COLO829 (cell line): ENCODE results near the gene SMU1.
"Not testable (repeated sequence)": the region's sequence is repeated elsewhere in the genome, so short reads cannot be mapped to it uniquely, and the experiment has no call there.

ENCODE experiments used
- DNase-seq: peaks from one replicate; pipeline ENCODE4 v3.0.0; 2012; ENCODE audit warnings: low spot score

The SMU1 gene

DNA sequence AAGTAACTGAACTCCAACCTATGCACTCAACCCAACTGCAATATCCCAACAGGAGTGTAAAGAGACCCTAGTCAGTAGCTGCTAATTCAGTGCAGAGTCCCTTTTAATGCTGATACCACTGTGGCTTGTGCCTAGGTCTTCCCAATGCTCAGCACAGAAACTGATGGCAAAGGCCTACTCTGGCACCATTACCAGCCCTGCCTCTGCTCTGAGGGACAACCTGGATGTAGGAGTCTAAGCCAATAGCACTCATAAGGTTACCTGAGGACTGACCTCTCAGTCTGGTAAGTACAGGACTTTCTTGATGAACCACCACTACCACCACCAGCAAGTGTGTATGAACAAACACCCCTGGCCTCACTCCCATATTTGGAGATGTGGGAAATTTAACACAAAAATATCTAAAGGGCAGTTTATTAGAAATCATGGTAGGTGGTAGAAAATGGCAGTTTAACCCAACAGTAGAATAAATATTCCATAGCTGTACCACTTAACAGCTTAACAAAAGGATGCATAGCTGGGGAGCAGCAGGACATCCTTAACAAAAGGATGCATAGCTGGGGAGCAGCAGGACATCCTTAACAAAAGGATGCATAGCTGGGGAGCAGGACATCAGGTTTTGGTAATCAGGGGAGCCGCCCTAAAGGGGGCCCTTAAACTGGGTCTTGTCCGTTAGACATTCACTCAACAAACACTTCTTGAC is 62.4 kb downstream of the SMU1 start:
- DNase-seq: no peak

DNA sequence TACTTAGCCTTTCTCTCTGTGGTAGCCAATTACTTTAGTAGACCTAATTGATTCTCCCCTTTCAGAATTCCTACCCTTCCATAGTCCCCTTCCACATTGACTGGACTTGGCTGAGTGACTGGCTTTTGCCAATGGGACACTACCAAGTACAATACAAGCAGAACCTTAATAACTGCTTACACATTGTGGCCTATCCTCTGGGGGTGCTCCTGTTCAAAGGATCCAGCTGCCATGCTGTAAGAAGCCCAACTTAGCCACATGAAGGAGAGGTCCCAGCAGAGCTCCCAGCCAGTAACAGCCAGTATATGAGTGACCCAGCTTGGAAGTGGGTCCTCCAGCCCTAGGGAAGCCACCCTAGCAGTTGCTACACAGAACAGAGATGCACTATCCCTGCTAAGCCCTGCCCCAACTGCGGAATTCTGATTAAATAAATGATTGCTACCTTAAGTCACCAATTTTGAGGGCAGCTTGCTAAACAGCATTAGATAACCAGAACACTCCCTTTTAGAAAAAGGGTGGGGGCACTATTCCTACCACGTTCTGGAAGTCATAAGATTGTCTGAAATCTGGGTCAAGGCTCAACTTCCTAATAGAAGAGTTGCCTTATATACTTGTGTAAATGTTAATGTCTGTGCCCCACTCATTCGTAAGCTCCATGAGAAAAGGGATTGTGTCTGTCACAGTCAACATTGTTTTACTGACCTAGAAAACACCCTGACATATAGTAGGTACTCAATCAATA is 64.0 kb downstream of the SMU1 start:
- no peak for DNase-seq

DNA sequence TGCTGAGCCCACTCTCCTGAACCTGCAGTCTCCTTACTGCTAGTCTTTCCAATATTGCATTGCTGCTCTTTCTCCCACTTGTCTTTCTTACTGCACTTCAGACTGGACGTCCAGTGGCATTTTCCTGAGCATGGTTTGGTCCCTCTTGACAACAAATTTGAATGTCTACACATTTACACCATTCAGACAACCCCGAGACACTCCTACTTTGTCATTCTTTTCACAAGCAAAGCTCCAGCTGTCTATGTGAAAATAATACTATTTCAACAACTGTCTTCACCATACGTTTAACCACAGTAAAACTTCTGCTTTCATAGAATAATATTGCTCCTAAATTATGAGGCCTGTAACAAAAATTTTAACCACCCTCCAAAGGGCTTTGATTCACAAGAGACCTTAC is 64.6 kb downstream of the SMU1 start:
- DNase-seq: no peak

DNA sequence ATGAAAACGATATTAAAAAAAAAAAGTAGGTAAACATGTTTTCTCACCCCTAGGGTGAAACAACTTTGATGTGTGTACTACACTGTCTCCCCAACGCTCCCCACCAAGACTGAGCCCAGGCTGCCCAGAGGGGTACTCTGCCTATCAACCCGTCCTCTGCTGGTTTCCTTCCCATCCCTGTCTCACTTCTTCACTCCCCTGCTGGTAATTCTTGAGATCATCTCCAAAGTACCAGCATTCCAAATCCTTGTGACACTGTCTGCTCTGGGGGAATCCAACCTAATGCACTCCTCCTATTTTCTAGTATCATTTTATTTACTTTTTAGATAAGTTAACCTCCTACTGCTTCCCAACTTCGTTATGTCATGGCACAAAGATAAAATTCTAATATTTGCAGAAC is 68.7 kb downstream of the SMU1 start:
- DNase-seq: no peak

DNA sequence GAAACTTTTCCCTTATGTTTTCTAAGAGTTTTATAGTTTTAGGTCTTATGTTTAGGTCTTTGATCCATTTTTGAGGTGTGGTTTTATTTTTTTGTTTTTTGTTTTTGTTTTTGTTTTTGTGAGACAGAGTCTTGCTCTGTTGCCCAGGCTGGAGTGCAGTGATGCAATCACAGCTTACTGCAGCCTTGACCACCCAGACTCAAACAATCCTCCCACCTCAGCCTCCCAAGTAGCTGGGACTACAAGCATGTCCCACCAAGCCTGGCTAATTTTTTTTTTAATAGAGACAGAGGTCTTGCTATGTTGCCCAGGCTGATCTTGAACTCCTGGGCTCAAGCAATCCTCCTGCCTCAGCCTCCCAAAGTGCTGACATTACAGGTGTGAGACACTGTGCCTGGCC is 71.1 kb downstream of the SMU1 start:
- DNase-seq: not testable (repeated sequence)

DNA sequence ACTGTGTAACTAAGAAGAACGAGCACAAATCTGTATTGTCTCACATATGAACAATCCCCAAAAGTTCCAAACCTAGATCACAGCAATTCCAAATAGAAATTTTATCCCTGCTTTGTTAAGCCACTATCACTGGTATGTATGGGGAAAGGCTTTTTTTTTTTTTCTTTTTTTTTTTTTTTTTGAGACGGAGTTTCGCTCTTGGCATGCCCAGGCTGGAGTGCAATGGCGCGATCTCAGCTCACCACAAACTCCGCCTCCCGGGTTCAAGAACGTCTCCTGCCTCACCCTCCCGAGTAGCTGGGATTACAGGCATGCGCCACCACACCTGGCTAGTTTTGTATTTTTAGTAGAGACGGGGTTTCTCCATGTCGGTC is 75.8 kb downstream of the SMU1 start:
- peak; percentile 29 for DNase-seq

DNA sequence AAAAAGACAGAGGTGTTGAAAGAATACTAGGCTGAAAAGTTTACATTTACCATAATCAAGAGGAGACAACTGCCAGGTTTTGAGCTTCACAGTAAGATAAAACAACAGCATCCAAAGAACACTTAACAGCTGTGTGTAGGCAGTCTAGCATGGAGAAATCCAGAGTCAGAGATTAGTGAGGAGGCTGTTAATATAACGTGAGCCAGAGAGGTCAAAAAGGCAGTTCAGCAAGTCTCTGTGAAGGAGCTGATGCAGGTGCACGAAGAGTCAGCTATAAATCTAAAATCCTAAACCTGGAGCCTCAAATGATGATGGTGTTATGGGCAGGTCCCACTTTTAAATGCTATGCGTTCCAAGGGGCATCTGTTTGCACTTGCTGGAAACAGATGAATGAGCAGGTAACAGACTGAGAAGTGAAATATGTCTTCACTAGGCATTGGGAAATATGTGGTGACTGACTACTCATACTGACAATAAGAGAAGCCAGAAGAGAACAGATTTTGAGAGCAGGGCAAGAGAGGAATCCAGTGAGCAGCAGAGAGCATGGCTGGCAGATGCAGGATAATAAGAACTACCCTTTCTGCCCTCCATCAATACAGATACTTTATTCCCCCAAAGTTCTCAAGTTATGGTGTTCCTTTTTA is 83.8 kb downstream of the SMU1 start:
- no peak for DNase-seq

DNA sequence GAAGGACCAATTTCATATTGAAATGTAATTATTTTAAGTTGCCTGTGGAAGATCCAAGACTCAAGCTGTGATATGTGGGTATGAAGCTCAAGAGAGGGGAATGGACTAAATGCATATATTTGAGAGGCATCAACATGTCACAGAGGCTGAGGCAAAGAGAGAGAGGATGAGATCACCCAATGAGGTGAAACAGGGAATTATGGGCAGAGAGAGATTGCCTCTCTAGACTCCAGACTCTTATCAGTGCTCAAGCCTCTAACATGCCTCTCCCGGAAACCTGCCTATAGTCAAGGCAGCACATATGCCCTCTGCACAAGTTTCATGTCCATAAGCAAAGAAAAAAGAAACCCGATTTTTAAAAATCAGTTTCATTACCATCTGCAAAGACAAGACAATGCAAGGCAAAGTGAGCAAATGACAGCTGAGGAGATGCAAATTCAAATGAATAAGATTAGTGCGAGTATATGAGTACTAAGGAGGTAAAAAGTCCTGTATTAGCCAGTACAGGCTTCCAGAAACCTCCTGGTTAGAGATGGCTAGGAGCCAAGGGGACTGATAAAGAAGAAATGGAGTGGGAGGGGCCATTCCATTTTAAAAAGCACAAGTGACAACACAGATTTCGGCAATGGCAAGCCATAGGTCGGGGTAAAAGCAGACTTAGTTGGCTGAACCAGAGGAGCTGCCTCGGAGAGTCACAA is 84.4 kb downstream of the SMU1 start:
- DNase-seq: no peak
